Omental fat pad (tissue), 4 donors: ENCODE data around the gene C8G. TPM values are rescaled to one million over a fixed set of nuclear protein-coding genes. Genes with fewer than 3 reads are reported as not detected.

Experiments used
- ATAC-seq: fragments of 150-250 bp; one replicate; pipeline ENCODE4 v1.9.1; 2016; ENCODE audit warnings: mild to moderate bottlenecking, moderate library complexity; ENCODE audit not compliant: low FRiP score
- DNase-seq: peaks from one replicate; pipeline ENCODE4 v3.0.0-alpha.2; 2019; ENCODE audit warnings: low spot score
- CTCF ChIP-seq, 3 donors: fragments of 450-650 bp; IDR thresholded peaks; one replicate each; pipeline ENCODE4 v1.5.1; 2016 to 2017; ENCODE audit warnings: antibody characterized with exemption in 3 of 3, mild to moderate bottlenecking in 3 of 3, moderate library complexity in 2 of 3
- total RNA-seq, 4 donors: library from RNA; depleted of rRNA; stranded (reverse); fragments of >200 nt; gene quantifications; one replicate each; pipeline ENCODE4 v1.1.0, GENCODE V29; 2016

C8G gene
- total RNA-seq, 4 donors from 2014 or later: 4.3 TPM; not detected in 3

GRCh38 chr9:136901516-136902258, 43.4 kb upstream of the C8G start:
- no peak for TF ChIP-seq CTCF (IDR thresholded peaks at IDR 0.05)
- ATAC-seq (peak; percentile 62), DNase-seq (no peak)

- TF ChIP-seq CTCF (IDR thresholded peaks at IDR 0.05): no peak
- ATAC-seq (peak; percentile 86), DNase-seq (peak; percentile 36)
These were observed 42.7 kb upstream of the C8G start for GRCh38 chr9:136902259-136902821.

- no peak for TF ChIP-seq CTCF (IDR thresholded peaks at IDR 0.05)
- no peak for ATAC-seq
- DNase-seq: no peak
These were observed 41.9 kb upstream of the C8G start for GRCh38 chr9:136903041-136903554.

- TF ChIP-seq CTCF (IDR thresholded peaks at IDR 0.05): no peak
- DNase-seq (no peak), ATAC-seq (no peak)
These were observed 38.8 kb upstream of the C8G start for GRCh38 chr9:136906266-136906665.

- ATAC-seq: no peak
- DNase-seq: no peak
- no peak for TF ChIP-seq CTCF (IDR thresholded peaks at IDR 0.05)
These were observed 37.8 kb upstream of the C8G start for GRCh38 chr9:136907011-136907914.

- ATAC-seq (peak; percentile 42), DNase-seq (no peak)
- no peak for TF ChIP-seq CTCF (IDR thresholded peaks at IDR 0.05)
These were observed 34.7 kb upstream of the C8G start for GRCh38 chr9:136910197-136910900.
